Stomach (tissue), 4 donors: ENCODE measurements around the gene ADGRE1.

Source experiments
- POLR2A ChIP-seq, 4 donors: fragments of 450-650 bp; IDR thresholded peaks; one replicate each; pipeline ENCODE4 v1.6.1; 2016; ENCODE audit warnings: antibody characterized with exemption in 4 of 4, control low read depth in 2 of 4, mild to moderate bottlenecking in 1 of 4, moderate library complexity in 1 of 4
- TF ChIP-seq, protein P1 (sequence below), 7 experiments: fragments of 450-650 bp in 4 of 7; fragments of 200-600 bp in 3 of 7; sonication (generic) in 3 of 7; IDR thresholded peaks; one replicate each; pipeline ENCODE4 v1.5.1; 2016 to 2019; ENCODE audit warnings: antibody characterized with exemption in 7 of 7, control low read depth in 2 of 7, mild to moderate bottlenecking in 1 of 7

DNA sequence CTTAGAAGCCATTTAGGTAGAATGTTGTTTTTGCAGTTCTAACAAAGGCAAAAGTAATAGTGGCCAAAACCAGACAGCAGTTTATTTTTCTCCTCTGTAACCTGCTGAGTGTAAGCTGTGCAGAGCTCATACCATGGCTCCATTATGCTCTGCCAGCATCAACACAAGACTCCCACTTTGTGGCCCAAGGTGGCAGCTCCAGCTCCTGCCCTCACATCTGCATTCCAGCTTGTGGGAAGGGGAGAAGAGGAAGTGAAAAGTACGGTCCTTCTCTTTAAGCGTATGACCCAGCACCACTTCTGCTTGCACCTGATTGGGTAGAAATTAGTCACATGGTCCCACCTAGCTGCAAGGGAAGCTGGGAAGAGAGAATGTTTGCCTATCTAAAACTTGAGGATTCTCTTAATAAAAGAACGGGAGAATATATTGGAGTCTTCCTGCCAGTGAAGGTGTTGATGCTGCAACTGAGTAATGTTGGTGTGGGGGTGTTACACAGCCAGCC is 19.2 kb downstream of the ADGRE1 start:
- no peak for TF ChIP-seq POLR2A (IDR thresholded peaks at IDR 0.05)
- TF ChIP-seq, protein P1, sequence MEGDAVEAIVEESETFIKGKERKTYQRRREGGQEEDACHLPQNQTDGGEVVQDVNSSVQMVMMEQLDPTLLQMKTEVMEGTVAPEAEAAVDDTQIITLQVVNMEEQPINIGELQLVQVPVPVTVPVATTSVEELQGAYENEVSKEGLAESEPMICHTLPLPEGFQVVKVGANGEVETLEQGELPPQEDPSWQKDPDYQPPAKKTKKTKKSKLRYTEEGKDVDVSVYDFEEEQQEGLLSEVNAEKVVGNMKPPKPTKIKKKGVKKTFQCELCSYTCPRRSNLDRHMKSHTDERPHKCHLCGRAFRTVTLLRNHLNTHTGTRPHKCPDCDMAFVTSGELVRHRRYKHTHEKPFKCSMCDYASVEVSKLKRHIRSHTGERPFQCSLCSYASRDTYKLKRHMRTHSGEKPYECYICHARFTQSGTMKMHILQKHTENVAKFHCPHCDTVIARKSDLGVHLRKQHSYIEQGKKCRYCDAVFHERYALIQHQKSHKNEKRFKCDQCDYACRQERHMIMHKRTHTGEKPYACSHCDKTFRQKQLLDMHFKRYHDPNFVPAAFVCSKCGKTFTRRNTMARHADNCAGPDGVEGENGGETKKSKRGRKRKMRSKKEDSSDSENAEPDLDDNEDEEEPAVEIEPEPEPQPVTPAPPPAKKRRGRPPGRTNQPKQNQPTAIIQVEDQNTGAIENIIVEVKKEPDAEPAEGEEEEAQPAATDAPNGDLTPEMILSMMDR (IDR thresholded peaks at IDR 0.05), result no peak
